Airway epithelial cell (primary cell): ENCODE results near the gene FLT3. TPM values are rescaled to one million over a fixed set of nuclear protein-coding genes. Genes with fewer than 3 reads are reported as not detected.

Experiments used
- total RNA-seq: library from RNA; depleted of rRNA; stranded (reverse); fragments of >200 nt; gene quantifications from 2 replicates; pipeline ENCODE4 v1.2.3, GENCODE V29; 2015

The FLT3 gene
- total RNA-seq, result not detected in 2 replicates

DNA sequence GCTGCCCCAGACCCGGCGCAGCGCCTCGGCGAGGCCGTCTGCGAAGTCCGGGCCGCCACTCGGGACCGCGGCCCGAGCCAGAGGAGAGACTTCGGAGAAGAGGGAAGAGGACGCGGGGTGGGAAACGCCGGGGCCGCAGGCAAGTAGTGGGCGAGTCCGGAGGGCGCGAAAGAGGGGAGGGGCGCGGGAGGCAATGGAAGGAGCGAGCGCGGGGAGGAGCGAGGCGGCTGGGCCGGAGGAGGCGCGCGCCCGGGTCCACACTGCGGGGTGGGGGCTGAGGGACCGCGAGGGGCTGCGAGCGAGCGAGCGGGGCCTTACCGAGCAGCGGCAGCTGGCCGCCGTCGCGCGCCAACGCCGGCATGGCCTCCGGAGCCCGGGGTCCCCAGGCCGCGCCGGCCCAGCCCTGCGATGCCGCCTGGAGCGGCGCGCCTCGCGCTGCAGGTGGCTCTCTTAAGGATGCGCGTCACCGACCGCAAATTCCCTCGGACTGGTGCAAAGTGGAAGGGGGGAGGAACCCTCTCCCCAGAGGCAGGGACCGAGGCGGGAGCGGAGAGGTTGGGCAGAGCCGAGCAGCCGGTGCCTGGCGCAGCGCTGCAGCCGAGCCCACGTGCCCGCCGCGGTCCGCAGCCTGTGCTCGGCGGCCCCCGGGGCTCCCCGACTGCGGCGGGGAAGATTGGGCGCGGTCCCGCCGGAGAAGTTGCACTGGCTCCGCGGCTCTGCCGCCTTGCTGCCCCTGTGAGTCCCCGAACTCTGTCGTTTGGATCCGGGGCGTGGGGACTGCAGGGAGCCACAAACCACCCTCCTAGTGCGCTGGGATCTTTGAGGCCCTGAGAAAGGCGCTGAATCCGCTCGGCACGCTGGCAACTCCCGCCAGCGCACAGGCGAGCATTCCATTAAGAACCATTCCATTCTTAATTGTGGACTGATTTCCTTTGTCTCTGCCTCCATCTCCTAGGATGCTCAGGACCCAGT, at the start of gene FLT3:
TSS of gene FLT3 (minus strand) at position 427 of the 972 bp plus-strand sequence. CDS start at position 361, 66 bp downstream.

DNA sequence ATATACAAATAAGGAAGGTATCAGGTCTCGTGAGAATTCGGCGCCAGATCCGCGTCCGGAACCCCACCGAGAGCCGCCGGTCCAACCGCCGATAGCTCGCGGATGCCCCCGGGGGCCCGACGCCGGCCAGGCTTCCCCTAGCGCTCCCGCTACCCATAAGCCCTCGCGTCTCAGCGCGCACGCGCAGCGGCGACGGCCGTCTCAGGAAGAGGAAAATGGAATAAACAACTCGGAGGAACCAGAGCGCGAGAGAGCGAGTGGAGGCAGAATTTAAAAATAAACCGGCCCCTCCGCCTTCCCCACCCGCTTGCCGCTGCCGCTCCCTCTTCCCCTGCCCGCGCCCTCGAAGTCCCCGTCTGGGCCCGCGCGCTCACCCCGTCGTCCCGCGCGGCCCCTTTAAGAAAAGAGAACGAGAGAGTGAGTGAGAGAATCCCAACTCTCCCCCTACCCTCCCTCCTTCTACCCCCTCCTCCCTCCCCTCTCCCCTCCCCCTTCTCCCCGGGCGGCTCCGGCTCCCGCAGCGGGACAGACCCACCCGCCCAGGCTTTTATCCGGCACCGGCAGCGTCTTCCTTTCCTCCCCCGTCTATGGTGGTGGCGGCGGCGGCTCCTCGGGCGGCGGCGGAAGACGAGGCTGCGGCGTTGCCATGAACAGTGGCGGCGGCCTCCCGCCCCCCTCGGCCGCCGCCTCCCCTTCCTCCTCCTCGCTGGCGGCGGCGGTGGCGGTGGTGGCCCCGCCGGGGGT, 37.8 kb upstream of the FLT3 start, which contains the start of gene PAN3:
TSS of gene PAN3 (plus strand) at position 534 of the 744 bp plus-strand sequence. CDS start at position 647, 113 bp downstream.

DNA sequence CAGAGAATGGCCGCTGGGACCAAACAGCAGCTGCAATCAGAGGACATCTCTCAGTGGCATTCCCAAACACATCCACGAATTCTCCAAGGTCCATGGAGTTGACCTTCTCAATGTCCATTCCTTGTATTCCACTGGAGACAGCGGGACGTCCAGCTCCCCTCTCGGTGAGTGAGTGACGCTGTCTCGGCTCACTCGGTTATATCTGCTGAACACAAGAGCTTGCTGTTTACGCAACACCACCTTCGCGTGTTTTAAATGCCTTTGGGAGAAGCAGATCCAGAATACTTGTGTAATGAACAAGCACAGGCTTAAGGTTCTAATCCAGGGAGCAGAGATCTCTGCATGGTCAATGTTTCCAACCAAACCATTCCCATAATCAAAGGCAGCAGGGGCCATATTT, 111.9 kb downstream of the FLT3 start, which contains the start of gene URAD:
TSS of gene URAD (minus strand) at position 174 of the 400 bp plus-strand sequence. CDS start at position 118, 56 bp downstream.

GRCh38 chr13:27969082-27969865, 131.1 kb downstream of the FLT3 start, which contains the start of gene CDX2:
Gene CDX2, minus strand, starts transcription at chr13:27969315. Its CDS starts 309 bp downstream, at chr13:27969006.

Other genes with a start within 250 kb of the FLT3 start
- gene PDX1, start 180.6 kb downstream of the FLT3 start, total RNA-seq, result not detected in 2 replicates
- gene CDX2, start 131.3 kb downstream of the FLT3 start, total RNA-seq, result not detected in 2 replicates
- gene URAD, start 111.9 kb downstream of the FLT3 start, total RNA-seq, result not detected in 2 replicates
- 12.2 and 15.1 TPM in 2 replicates for gene PAN3, start 38.0 kb upstream of the FLT3 start, total RNA-seq